Subcutaneous adipose tissue (tissue), 4 donors: ENCODE results near the gene LGR6. TPM values are rescaled to one million over a fixed set of nuclear protein-coding genes. Genes with fewer than 3 reads are reported as not detected.

Experiments used
- CTCF ChIP-seq: fragments of 450-650 bp; IDR thresholded peaks from one replicate; pipeline ENCODE4 v1.5.1; 2016; ENCODE audit warnings: low read depth, mild to moderate bottlenecking, control low read depth, antibody characterized with exemption, moderate library complexity
- total RNA-seq, 4 donors: library from RNA; depleted of rRNA; stranded (reverse); fragments of >200 nt; gene quantifications; one replicate each; pipeline ENCODE4 v1.1.0, GENCODE V29; 2016

Gene LGR6
- total RNA-seq, 4 donors from 2014 or later, result not detected

DNA sequence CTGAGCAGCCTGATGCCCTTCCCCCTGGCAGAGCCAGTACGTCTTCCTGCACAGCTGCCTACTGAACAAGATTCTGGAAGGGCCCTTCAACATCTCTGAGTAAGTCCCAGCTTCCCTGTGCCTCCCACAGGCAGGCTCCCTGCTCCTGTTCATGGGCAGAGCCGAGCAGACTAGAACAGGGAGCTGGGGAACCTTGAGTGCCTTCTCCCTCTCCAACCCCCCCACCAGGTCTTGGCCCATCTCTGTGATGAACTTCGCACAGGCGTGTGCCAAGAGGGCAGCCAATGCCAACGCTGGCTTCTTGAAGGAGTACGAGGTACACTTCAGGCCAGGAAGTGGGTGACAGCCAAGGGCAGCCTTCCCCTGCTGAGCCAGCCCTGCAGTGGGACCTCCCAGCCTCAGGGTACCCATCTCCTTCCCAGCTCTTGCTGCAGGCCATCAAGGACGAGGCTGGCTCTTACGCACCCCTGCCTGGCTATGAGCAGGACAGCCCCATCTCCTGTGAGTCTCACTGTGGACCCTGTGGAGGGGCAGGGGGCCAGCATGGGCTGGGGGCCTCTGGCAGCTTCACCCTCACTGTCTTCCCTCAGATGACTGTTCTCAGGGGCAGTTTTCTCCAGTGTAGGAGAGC is 6.4 kb upstream of the LGR6 start:
- TF ChIP-seq CTCF, result no peak

DNA sequence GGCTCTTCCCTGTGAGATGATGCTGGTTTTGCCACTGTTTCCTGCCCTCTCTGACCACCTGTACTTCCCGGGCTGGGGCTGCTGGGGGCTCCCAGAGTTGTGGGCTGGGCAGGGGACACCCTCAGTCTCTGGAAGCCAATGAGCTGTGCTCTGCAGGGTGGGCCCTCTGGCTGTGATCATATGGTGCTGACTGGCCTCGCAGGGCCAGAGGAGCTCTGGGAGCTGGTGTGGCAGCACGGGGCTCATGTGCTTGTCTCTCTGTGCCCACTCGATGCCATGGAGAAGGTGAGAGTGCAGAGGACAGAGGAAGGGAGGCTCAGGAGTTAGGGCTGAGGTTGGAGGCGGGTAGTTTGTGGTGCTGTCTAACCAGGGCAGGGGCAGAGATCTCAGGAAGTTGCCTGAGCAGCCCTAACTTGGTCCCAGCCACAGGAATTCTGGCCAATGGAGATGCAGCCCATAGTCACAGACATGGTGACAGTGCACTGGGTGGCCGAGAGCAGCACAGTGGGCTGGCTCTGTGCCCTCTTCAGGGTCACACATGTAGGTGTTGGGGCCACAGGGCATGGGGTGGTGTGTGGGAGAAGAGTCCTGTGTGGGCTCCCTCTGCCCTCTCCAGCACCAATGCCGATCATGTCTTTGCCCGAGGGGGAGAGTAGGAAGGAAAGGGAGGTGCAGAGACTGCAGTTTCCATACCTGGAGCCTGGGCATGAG is 5.7 kb upstream of the LGR6 start:
- no peak for TF ChIP-seq CTCF

DNA sequence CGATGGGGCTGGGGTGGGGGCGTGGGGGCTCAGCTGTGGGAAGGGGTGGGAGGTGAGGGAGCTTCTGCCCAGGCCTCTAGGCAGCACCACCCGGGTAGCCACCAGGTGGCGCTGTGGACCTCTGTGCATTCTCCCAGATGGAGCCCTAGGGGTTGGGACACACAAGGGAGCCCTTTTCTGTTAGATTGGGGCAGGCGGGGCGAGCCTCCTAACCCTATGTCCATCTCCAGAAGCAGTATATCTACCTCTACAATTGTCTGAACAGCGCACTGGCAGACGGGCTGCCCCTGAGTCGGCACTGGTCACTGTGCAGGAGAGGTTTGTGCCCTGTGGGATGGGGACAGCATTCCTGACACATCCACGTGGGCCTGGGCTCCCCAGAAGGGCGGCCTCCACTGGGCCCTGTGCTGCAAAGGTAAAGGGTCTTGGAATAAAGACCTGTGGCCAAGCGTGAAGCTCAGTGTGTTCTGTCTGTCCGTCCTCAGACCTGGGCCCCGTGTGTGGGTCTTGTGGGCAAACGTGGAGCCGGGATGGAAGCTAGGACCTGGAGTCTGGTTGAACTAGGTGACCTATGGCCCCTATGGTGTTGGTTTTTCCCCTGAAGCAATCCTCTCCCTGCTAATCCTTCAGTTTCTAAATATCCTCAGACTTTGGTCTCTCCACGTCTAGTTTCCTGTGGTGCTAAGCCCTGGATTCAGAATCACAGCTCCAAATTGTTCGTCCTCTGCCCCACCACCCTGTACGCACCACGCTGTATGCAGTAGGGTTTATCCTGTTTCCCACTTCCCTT is 4.4 kb upstream of the LGR6 start:
- no peak for TF ChIP-seq CTCF

DNA sequence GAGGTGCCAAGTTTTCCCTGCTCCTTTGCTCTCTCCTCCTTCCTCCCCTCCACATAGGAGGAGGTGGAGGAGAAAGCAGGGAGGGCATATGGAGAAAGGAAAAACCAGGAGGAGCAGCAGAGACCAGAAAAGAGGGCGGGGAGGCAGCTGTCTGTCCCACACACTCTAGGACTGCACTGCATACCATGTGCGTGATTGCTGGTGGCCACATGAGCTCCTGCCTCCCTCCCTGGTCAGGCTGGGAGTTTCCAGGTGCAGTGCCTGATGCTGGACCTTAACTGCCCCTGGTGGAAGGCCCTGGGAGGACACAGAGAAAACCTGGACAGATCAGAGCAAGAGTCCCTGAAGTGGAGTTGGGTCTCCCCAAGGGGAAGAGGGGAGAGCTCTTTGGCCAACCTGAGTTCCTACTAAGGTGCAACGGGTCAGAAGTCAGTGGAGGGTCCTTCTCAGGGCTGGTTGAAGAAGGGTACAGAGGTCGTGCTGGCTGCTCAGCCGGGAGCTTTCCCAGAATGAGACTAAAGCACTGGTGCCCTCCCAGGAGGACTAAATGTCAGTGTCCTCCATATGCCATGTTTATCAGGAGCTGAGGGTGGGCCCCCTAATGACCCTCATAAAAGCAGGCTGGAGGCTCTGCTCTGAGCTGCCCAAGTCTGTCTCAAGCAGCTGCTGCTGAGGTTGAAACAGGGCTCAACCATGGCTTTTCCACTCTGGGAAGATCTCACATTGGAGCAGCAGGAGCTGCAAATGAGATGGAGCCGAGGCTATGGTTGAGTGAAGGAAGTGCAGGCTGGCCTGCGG is 3.5 kb upstream of the LGR6 start:
- no peak for TF ChIP-seq CTCF

- TF ChIP-seq CTCF, result no peak
Observed at GRCh38 chr1:202192770-202193613, 607 bp upstream of the LGR6 start.

DNA sequence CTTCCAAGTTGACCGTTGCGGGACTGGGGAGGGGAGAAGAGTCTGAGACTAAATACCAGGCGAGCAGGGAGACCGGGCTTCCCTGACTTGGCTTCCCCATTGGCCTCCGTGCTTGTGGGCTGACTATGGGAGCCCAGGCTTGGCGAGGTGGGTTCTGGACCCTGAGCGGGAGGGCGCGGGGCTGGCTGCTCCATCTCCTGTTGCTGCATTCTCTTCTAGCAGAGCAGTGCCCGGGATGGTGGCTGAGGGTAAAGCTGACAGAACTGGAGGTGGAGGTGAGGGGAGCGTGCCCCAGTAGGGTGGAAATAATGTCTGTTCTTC is 689 bp downstream of the LGR6 start:
- no peak for TF ChIP-seq CTCF
